Stimulated activated naive CD8-positive, alpha-beta T cell treated with anti-CD3 and anti-CD28 coated beads, Interleukin-15, Interleukin-2, amounts not matched to agents 100 U/mL and 50 U/mL, for 24 hours (primary cell): ENCODE results near the gene ZNF260.

Experiments
- ATAC-seq: fragments of 150-1000 bp; cut with Tn5 transposase; one replicate; pipeline ENCODE4 v1.10.0; 2021
- DNase-seq: peaks from one replicate; pipeline ENCODE4 v3.0.0; 2021

Gene ZNF260

GRCh38 chr19:36489920-36490415, 38.1 kb downstream of the ZNF260 start:
- peak; percentile 60 for ATAC-seq

GRCh38 chr19:36489118-36489919, 38.8 kb downstream of the ZNF260 start, which contains the start of gene ZNF566:
Gene ZNF566 (minus strand): TSS chr19:36489561. CDS start chr19:36476557, 13,004 bp downstream.
- DNase-seq, result peak; percentile 90

More at GRCh38 chr19:36489920-36490415, 38.1 kb downstream of the ZNF260 start:
- peak; percentile 75 for DNase-seq

DNA sequence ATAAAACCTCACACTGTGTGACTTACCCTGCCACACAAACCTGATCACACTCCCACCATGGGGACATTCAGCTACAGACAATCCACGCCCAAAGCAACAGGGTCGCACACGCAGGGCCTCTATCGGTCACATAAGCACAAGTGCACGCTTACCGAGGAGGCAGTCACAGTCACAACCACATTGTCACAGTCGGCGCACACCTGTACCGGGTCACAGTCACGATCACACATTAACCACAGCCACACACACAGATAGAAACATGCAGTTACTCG, 39.3 kb downstream of the ZNF260 start:
- DNase-seq, result peak; percentile 48
- ATAC-seq, result peak; percentile 33

More at GRCh38 chr19:36489118-36489919, 38.8 kb downstream of the ZNF260 start, which contains the start of gene ZNF566:
- peak; percentile 96 for ATAC-seq

DNA sequence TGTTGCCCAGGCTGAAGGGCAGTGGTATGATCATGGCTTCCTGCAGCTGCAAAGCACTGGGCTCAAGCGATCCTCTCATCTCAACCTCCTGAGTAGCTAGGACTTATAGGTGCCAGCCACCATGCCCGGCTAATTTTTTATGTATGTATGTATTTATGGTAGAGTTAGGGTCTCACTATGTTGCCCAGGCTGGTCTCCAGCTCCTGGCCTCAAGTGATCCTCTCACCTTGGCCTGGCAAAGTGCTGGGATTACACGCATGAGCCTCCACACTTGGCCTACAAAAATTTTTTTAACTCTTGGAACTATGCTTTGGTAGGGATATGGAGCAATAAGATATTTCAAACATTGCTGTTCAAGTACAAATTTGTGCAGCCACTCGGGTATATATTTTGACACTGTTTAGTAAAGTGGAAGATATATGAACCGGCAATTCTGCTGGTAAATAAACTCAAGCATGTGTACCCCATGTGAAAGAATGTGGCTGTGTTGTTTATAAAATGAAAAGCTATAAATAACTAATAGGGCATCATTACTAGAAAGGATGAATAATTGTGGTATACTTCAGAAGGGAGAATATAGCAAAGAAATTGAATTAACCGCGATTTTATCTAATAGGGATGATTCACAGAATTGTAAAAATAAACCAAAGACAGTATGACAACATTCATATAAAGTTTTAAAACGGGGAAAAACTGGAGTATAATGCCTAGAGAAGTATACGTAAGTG, 39.8 kb downstream of the ZNF260 start:
- ATAC-seq, result no peak
- no peak for DNase-seq

- no peak for ATAC-seq
- no peak for DNase-seq
These were observed 44.4 kb downstream of the ZNF260 start for GRCh38 chr19:36483653-36484052.

- DNase-seq, result no peak
- no peak for ATAC-seq
These were observed 45.2 kb downstream of the ZNF260 start for GRCh38 chr19:36482876-36483275.
